ENCODE measurements around the gene INHBB.
A peak's percentile ranks its signal among the peaks of the same experiment; 100 is the strongest.
"Not testable (repeated sequence)": the region's sequence is repeated elsewhere in the genome, so short reads cannot be mapped to it uniquely, and the experiment has no call there.

Gene INHBB

DNA sequence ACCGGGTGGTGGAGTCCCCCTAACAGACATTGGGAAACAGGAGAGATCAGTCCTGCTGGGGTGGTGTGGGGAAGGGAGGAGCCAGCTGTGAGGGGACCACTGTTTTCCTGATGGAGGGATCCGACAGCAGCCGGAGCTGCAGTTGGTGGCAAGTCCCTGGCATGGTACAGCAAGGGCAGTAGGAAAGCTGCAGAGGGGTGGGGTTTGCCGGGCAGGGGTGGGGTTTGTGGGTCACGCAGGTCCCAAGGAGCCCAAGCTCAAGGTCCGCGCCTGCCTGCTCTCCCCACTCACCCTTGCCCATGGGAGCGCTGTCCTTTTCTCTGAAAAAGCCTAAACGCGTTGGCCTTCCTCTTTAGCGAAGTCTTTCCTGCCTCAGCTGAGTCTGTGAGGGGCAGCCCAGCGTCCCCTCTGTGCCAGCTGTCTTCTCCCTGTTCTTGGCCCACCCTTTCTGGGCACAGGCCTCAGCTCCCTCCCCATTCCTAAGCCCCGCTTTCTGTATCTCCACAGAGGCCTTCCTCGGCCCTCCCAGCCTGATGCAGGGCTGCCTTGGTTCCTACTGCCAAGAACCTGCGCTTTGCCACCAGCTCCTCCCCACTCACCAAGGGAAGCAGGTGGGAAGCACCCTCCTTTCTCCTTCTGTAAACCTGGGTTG lies 29.3 kb upstream of the INHBB start:
- DNase-seq, result no peak

DNA sequence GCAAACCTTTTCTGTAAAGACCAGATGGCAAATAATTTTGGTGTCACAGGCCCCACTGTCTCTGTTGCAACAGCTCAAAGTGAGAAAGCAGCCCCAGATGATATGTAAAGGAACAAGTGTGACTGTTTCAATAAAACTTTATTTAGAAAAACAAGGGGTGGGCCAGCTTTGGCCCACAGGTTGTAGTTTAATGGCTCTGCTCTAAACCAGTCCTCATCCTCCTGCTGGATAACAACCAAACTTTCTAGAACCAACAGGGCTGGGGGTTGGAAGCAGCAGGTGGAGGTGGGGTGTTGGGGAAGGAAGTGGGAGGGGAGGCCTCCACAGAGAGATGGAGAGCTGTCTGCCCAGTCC lies 28.8 kb upstream of the INHBB start:
- no peak for DNase-seq

DNA sequence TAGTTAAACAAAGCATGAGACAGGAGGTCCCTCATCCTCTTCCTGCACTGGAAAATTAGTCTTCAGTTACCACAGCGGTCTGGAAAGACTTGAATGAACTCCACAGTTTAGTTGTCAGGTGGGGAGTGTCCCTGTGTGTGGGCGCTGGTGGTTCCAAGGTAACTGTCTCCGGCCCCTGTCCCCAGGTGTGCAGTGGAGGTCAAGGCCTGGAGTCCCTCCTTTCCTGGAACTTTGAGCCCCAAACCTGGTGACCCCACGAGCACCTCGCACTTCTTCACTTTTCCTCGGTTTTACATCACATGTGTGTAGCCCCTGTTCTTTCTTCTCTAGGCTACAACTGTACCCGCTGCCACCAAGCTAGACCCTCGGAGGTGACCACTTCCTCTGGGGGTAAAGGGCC lies 28.0 kb upstream of the INHBB start:
- DNase-seq, result no peak

DNA sequence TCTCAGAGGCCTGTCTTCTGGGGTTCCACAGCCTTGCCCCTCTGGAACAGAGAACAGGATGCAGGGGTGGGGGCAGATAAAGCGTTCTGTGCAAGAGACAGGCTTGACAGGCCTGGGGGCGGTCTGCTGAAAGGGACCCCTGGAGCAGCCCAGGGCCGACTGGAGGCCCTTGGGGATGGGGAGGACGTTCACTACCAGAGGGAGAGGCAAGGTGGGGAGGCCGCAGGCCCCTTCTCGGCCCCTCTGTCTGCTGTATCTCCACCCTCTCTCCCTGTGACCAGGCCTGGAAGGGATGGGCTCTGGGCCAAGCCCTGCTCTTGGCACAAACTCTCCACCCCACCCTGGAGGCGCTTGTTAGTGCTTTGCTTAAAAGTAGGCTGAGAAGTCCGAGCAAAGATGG lies 27.3 kb upstream of the INHBB start:
- DNase-seq, result no peak

DNA sequence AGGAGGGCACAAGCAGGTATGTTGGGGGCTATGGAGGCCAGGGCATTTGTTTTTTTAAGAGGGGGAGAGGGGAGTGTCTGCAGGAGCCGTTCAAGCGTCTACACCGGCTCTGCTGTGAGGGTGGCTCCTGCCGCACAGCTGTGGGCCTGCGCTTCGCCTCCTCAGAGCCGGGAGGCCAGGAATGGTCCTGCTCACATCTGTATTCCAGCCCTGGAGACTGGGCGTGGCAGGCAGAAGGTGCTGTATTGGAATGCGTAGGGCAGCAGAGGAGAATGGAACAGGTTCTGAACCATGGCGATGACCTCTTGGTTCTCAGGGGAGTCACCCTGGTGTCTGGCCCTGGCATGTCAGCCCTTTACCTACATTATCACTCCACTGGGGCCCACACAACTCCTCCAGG lies 26.8 kb upstream of the INHBB start:
- no peak for DNase-seq

DNA sequence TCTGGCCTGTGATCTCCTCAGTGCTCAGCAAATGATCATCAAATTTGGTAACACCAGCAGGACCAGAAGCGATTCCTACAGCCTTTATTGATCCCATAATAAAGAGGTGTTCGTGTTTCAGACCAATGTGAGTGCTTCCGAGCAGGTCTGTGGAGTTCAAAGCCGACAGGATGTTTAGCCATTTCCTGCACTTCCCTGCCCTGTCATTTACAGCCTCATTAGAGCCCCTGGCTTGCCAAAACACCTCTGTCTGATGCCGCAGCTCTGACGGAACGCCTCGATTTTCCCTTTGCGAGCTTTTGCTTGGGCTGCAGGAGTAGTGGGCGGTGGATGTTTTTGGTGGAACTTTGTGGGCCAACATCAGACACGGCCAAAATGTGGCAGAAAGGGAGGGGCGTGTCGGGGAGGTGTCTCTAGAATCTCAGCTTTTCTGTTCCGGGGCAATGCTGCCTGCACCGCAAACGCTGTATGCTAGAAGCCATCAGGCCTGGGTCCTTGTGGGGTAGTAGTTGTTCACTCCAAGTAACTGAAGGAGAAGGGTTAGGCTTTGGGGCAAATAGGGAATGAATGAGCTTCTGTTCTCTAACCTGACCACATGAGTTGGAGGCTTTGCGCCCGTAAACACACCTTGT lies 26.1 kb upstream of the INHBB start:
- DNase-seq, result no peak

DNA sequence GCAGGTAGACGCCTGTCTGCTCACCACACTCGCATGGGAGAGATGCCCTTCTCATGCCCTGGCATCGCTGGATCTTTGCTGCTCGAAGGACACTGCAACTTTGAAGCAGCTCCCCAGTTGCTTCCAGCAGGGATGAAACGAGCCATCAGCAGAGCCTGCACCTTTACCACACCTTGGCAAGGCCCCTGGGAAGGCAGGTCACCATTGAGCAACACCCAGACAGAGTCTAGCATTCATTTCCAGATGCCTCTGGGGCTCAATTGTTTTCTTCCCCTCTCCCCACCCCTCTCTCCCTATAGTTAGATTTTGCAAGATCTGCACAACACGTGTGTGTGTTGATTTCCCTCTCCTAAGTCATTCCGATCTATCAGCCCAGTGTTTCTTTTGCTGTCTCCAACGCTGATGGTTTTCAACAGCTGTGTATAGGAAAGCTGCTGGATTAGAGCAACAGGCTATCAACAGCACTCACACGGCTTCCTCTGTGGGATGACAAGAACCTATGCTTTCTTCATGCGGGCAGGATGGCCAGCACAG lies 25.6 kb upstream of the INHBB start:
- DNase-seq, result no peak

DNA sequence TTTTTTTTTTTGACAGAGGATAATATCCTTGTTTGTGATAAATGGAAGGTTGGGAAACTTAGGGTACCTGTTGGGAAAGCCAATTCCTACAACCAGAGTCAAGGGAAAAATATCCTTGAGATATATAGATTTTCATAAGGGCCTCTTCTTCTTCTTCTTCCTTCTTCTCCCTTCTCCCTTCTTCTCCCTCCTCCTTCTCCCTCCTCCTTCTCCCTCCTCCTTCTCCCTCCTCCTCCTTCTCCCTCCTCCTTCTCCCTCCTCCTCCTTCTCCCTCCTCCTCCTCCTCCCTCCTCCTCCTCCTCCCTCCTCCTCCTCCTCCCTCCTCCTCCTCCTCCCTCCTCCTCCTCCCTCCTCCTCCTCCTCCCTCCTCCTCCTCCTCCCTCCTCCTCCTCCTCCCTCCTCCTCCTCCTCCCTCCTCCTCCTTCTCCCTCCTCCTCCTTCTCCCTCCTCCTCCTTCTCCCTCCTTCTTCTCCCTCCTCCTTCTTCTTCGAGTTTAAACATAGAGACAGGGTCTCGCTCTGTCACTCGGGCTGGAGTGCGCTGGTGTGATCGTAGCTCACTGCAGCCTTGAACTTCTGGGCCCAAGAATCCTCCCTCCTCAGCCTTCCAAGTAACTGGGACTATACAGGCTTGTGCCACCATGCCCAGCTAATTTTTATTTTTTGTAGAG lies 24.9 kb upstream of the INHBB start:
- not testable (repeated sequence) for DNase-seq

DNA sequence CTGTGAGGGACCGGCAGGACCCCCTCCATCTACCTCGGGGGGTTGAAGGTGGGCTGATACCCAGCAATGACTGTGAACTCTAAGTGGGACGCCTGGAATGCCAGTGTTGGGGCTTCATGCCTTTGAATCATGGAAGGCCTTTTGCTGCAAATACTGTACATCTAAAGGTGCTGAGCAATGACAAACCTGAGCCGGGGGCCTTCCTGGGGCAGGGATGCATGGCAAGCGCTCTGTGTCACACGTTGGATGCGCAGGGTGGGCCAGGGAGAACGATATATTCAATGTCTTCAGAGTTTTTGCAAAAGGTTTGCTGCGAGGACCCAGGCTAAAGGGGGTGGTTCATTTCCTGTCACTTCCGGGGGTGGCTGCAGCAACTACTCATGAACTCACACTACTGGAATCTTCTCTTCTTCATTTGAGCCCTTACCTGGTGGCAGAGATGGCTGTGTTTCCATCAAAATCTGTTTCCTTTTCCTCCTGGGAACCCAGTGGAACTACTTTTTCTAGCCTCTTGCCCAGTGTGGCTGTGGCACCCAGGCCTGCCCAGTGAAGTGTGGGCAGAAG lies 24.1 kb upstream of the INHBB start:
- no peak for DNase-seq

DNA sequence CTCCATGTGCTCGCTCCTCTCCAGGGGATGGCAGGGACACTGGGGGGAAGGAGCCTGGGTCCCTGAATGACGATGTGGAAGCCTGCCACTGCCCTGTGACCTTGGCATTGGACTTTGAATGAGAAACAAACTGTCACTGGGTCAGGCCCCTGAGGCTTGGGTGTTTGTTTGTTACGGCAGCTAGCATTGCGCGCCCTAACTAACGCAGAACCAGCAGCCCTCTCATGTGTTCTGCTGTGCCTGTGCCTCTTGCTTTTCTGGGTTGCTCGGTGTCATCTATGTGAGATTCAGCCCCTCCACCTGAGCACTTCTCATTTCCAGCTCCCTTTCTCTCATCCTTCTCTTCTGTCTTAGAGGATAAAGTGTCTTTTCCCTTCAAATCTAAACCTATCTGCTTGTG lies 23.6 kb upstream of the INHBB start:
- DNase-seq, result no peak

DNA sequence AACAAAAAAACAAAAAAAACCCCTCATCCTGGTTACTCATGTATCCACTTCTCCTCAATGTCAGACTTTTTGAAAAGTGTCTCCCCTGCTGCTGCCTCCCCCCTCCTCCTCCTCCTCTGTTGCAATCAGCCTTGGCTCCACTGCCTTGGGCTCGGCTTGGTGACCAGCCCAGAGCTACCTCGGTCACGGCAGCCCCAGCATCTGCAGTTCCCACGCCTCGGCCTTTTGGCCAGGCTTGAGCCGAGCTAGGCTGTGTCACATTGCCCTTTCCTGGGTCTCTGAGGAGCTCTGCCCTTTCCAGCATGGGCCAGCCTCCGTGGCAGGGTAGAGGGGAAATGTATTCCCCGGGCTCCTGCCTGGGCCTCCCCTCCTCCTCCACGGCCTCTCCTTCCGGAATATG lies 22.7 kb upstream of the INHBB start:
- DNase-seq, result no peak

DNA sequence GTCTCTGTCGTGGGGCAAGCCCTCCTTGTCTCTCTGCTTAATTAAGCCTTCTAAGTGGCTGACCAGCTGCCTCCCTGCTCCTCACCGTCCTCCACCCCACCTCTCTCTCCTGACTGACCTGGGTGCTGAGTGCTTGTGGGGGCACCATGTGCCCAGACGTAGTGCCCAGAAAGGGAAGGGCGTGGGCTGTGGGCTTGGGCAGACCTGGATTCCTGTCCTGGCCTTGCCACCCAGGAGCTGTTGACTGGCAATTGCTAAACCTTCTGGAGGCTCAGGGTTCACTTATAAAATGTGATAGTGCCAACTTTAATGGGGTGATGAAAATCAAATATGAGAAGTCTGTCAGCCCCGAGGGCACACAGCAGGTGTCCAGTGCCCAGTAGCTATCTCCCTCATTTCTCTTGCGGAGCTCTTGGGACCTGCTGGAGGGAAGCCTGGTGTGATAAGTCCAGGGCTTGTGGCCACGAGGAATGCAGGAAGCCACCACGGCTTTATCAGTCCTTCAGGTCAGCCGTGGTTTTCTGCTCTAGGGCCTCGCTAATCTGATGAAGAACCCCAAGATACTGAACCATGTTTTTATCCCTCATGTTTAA lies 22.0 kb upstream of the INHBB start:
- no peak for DNase-seq

DNA sequence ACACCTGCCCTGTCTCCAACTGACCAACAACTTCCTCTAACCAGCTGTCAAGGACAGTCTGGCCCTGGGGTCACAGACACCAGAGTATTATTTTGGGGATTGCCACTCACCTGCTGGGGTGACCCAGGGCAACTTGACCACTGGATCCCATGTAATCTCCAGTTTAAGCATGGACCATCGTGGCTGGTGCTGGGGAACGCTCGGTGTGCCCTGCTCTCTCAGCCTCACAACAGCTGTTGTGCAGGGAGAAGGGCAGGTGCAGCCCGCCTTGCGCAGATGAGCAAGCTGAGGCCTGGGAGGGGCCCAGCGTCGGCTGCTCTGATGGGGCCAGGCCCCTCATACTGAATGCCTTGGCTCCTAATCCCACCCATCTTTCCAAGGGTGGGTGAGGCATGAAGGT lies 21.0 kb upstream of the INHBB start:
- DNase-seq, result no peak

DNA sequence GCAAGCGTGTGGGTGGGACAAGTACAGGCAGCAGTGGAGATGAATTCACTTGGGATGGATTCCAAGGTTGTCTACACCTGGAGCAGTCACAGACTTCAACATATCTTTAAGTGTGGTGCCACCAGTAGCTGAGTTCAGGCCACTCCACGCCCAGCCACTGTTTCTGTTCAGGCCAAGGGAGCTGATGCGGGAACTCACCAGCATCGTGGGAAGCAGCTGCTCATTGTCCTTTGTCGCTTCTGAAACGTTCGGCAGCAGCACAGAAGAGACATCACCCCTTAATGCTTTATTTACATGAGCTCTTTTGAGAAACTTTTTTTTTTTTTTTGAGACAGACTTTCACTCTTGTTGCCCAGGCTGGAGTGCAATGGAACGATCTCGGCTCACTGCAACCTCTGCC lies 19.9 kb upstream of the INHBB start:
- DNase-seq, result no peak

DNA sequence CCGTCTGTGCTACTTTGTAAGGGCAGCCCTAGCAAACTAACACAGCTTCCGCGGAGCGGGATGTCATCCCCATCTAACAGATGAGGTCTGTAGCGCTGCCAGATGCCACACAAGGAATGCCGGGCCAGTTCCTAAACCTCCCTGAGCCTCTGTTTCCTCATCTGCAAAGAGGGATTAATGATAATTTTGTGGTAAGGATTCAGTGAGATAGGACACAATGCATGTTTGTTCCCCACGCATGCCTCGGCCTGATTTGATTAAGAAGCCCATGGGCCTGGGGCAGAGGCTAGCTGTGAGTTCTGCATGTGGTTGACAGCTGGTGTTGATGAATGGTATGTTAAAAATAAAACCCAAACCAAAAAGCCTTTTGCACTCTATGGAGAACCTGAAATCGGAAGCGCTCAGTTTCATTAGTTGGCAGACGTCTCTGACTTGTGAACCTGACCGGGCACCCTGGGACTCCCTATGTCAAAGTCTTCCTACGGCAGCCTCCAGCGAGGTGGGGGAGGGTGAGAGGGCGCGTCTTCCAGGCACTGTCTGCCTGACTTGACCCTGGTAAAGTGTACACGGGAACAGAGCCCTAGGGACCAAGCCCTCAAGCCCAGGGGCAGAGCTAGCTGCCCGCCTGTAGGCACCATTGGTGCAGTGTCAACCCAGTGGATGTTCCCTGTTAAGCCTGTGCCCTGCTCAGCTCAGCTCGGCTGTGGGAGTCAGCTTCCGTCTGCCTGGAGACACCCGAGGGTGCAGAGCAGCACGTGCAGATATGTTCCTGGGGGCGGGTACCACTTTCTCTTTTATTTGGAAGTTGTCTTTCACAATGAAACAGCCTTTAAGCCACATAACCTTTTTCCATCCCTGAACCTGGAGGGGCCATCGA lies 14.8 kb upstream of the INHBB start:
- DNase-seq, result peak; percentile 59 to 75

DNA sequence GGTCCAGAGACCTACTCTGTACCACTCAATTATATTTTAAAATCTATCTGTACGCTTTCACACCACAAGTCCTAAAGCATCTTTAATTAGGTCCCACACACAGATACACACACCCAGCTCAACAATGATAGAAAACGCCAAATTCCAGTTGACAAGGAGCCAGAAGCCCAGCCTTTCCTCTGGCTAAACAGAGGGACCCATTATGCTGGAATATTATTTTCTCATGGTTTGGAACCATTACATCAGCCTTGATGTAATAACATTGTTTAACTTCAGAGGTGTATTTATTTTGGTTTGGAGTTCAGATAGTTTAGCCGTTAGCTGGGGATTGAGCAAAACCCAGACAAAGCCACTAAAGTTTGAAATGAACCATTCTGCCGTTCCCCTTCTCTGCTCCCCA lies 14.0 kb upstream of the INHBB start:
- DNase-seq, result no peak

DNA sequence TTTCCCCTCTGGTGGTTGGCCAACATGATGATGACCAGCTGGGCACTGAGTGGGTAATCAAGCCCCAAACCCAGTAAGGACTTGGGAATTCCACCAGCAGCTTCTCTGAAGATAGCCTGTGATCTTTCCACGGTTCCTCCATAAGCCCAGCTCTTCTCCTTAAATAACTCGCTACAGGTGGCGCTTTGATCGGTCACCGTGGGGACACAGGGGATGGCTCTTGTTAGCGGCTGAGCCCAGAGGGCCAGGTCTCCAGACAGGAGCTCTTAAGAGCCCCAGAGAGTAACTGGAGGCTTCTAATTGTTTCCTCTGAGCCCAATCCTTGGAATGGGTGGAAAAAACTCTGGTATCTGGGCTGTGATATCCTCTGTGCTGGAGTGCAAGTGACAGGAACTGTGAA lies 13.6 kb upstream of the INHBB start:
- no peak for DNase-seq

DNA sequence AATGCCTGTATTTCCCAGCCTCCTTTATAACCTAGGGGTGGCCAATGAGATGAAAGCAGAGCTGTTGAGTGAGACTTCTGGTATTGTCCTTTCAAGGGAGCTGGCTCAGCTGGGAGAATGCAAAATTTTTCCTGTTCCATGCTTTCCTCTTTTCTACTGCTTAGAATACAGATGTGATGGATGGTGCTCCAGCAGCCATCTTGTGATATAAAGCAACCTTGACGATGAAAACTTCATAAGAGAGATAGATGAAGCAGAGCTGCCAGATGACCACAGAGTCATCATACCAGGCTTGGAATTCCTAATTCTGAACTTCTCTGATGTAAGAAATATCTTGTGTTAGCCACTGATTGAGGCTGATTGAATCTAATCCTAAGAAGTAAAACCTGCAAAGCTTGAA lies 11.9 kb upstream of the INHBB start:
- DNase-seq, result no peak

DNA sequence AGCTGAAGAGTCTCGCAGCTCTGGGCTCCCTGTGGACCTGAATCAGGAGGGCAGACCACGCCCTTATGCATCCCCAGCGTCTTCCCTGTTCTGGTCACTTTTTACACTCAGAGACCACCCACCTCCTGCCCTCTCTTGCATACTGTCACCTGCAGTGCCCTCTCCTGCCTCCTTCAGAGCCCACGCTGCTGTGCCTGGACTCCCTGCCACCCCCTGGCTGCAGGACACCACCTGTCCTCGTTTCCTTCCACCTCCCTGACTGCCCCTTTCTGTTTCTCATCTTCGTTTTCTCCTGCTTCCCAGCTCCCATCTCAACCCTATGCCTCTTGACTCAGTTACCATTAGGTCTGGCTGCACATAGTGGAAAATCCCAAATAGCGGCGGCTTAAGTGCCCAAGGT lies 9.2 kb upstream of the INHBB start:
- DNase-seq, result peak in 1 of 2 experiments; percentile 23

DNA sequence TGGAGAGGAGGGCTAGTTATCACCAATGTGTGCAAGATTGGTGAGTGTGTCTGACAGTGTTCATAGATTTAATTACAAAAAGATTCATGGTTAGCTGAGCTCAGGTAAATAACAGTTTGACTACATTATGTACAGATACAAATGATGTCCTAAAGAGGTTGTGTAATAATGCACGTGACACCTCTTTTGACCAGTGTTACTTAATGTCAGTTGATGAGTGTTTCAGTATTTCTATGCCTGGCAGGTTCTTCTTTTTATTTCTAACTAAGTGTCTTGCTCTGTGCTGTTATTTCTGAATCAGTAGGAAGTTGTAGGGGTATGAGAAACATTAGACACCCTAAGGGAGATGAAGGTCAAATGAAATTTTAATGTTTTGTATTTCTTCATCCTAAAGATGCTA lies 7.9 kb upstream of the INHBB start:
- DNase-seq, result peak; percentile 79 to 80

DNA sequence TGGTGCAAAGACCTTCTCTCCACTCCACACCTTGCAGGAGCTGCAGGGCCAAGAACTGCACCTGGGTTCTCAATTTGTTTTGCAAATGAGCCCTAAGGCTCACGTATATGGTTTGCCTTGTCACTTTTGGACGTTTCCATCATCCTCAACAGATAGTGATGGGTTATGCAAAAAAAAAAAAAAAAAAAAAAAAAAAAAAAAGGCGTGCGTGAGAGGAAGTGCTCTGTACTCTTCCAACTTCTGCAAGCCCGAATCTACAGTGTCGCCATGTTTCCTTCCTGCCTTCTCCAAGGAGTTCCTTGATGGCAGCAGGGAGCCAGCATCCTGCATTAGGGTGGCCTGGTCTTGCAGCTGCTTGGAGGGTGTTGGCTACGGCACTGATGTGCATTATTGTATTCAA lies 4.0 kb upstream of the INHBB start:
- DNase-seq, result peak; percentile 97

DNA sequence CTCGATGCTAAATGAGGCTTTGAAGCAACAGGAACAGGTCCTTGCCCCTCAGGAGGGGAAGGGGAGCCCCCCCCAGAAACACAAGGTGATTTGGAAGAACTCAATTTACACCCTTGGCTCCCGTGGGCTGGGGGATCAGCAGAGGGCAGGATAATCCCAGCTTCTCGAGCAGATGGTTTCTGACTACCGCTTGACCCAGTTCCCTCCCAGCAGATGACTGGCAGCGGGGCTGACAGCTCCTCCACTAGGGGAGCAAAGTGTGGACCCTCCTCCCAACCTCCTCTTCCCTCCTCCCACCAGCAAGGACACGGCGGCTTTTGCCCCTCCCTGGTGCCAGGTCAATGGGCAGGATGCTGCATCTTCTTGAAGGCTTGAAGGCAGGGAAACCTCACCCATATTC lies 3.5 kb upstream of the INHBB start:
- DNase-seq, result peak; percentile 50 to 70

DNA sequence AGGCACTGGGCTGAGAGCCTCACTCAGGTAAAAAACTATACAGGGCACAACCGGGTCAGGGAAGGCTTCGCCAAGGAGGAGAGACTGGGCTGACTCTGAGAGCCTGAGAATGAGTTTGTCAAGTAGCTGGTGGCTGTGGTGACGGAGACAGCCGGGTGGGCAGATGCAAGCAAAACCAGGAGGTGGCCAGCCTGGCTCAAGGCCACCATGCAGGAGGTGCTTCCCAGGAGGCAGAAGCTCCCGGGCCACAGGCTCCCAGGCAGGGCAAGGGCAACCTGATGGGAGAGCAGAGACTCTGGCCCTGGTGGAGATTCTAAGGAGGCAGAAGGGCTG lies 2.9 kb upstream of the INHBB start:
- DNase-seq, result no peak
